Stimulated activated naive B cell treated with anti-CD40 and anti-IgM and Interleukin-4, amounts not matched to agents 10 μg/mL and 1 μg/mL and 100 μg/mL, for 72 hours (primary cell): ENCODE measurements around the gene FIZ1.

Experiments
- ATAC-seq, 2 donors: fragments of 150-1000 bp; cut with Tn5 transposase; replicated peaks; 2 replicates each; pipeline ENCODE4 v1.10.0; 2021; ENCODE audit warnings: moderate library complexity in 1 of 2
- DNase-seq: peaks from one replicate; pipeline ENCODE4 v3.0.0; 2021
- H3K27ac Mint-ChIP-seq: one replicate; pipeline ENCODE4 v1.8.0; 2022; ENCODE audit warnings: mild to moderate bottlenecking, mixed read lengths
- H3K27me3 Mint-ChIP-seq, 2 donors: one replicate each; pipeline ENCODE4 v1.8.0; 2022; ENCODE audit warnings: mixed read lengths in 2 of 2
- H3K36me3 Mint-ChIP-seq, 2 donors: one replicate each; pipeline ENCODE4 v1.8.0; 2022; ENCODE audit warnings: mixed read lengths in 2 of 2, mild to moderate bottlenecking in 1 of 2
- H3K4me1 Mint-ChIP-seq, 2 donors: one replicate each; pipeline ENCODE4 v1.8.0; 2022; ENCODE audit warnings: mixed read lengths in 2 of 2, mild to moderate bottlenecking in 1 of 2
- H3K4me3 Mint-ChIP-seq, 2 donors: one replicate each; pipeline ENCODE4 v1.8.0; 2022; ENCODE audit warnings: mild to moderate bottlenecking in 2 of 2, mixed read lengths in 2 of 2, moderate library complexity in 1 of 2
- H3K9me3 Mint-ChIP-seq, 2 donors: one replicate each; pipeline ENCODE4 v1.8.0; 2022; ENCODE audit warnings: mixed read lengths in 2 of 2, mild to moderate bottlenecking in 1 of 2

FIZ1 gene, protein sequence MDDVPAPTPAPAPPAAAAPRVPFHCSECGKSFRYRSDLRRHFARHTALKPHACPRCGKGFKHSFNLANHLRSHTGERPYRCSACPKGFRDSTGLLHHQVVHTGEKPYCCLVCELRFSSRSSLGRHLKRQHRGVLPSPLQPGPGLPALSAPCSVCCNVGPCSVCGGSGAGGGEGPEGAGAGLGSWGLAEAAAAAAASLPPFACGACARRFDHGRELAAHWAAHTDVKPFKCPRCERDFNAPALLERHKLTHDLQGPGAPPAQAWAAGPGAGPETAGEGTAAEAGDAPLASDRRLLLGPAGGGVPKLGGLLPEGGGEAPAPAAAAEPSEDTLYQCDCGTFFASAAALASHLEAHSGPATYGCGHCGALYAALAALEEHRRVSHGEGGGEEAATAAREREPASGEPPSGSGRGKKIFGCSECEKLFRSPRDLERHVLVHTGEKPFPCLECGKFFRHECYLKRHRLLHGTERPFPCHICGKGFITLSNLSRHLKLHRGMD

DNA sequence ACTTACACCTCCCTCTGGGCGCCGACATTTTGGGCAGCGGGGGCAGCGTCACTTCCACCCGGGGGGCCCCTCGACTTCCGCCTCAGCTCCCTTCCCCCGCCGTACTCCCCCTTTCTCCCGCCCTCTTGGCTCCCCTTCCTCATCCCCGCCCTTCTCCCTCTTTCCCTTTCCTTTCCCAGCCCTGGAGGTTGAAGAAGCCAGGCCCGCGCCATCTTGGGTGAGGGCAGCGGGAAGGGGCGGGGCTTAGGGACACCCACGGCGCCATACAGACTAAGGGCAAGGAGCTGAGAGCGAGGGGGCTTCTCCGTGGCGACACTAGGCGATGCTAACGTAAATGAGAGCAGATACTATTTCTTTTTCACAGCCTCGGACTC is at the start of gene FIZ1:
TSS of gene FIZ1 (minus strand) at position 50 of the 374 bp plus-strand sequence. CDS start 1,652 bp downstream, outside the sequence.
- peak; percentile 96 for DNase-seq
- Mint-ChIP-seq H3K36me3 (peaks cover 38 to 44% of the 10 kb centered on the region in 2 donors), H3K27me3 (no peaks in the 10 kb centered on the region), H3K27ac (peak within 1 kb of the TSS; percentile 100), H3K4me1 (peaks cover 23 to 58% of the 10 kb centered on the region in 2 donors), H3K9me3 (peaks cover 12 to 15% of the 10 kb centered on the region in 2 donors), H3K4me3 (peak within 1 kb of the TSS; percentile 90 to 98)
- ATAC-seq = peak; percentile 78 to 80

DNA sequence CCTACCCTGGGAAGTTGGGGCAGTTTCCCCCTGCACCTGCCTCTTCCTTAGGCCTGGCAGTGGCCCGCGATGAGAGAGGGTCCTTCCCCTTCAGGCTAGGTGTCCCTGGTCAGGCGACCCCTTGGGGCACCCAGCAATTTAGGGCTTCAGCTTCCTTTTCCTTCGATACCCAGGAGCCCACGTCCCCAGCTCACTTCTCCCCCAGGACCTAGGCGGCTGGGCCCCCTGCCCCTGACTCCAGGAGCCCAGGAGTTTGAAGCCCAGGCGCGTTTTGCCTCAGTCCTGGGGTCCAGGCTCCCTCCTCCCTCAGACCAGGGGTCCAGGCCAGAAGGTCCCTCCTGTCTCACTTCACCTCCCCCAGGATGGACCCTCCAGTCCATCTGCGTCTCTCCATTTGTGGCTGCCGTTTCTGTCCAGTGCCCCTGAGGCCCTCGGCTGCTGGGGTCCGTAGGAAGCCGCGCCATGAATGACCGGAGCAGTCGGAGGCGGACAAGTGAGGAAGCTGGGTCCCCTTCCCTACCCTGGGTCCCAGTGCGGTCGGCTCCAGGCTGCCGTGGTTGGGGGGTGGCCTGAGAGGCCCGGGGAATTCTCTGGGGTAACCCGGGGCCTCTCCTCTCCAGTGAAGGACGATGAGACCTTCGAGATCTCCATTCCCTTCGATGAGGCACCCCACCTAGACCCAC is 49.4 kb upstream of the FIZ1 start:
- peak overlapping the region; percentile 97 to 99 for H3K4me3 Mint-ChIP-seq
- ATAC-seq (no peak), DNase-seq (no peak)
- H3K4me1 Mint-ChIP-seq = peaks cover 48 to 76% of the 10 kb centered on the region in 2 donors
- no peaks in the 10 kb centered on the region for H3K9me3 Mint-ChIP-seq
- peak overlapping the region; percentile 97 for H3K27ac Mint-ChIP-seq
- no peaks in the 10 kb centered on the region for H3K27me3 Mint-ChIP-seq
- peaks cover 52 to 71% of the 10 kb centered on the region in 2 donors for H3K36me3 Mint-ChIP-seq

DNA sequence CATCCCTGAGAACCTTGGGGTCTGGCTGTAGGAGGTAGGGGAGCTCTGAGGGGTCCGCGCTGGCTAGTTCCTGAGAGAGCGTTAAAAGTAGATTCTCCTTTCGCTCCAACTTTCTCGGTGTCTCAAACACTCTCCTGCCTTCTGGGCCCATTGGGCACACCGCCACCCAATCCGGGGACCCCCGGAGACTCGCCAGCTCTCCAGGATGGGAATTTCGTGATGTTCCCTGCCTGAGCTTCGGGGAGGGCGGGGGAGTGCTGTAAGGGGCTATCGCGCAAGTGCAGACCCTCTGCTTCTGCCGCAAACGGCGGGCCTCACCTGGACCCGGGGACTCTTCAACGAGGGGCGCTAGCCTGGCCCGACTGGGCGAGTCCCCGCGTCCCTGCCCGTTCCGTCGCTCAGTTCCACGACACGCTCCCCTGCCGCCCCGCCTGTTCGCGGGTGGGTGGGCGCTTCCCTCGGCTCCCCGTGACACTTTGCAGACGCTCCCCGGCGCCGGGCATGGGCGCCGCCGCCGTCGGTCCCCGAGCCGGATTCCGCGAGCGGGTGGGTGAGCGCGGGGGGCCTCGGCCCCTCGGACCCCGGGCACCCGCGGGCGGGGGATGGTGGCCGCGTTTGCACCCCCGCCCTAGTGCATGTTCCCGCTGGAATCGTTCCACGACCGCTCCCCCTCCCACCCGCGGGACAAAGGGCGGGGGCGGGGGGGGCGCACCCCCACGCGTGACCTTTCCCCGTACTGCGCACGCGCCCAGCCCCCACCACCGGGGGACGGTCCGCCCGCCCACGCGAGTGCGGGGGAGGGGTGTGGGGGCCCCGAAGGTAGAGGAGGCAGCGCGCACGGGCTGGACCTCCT is 48.6 kb upstream of the FIZ1 start, which contains the start of gene CCDC106:
TSS of gene CCDC106 (plus strand) at position 481 of the 853 bp plus-strand sequence. CDS start 835 bp downstream, outside the sequence.
- peaks cover 53 to 84% of the 10 kb centered on the region in 2 donors for H3K4me1 Mint-ChIP-seq
- H3K36me3 Mint-ChIP-seq = peaks cover 58 to 79% of the 10 kb centered on the region in 2 donors

DNA sequence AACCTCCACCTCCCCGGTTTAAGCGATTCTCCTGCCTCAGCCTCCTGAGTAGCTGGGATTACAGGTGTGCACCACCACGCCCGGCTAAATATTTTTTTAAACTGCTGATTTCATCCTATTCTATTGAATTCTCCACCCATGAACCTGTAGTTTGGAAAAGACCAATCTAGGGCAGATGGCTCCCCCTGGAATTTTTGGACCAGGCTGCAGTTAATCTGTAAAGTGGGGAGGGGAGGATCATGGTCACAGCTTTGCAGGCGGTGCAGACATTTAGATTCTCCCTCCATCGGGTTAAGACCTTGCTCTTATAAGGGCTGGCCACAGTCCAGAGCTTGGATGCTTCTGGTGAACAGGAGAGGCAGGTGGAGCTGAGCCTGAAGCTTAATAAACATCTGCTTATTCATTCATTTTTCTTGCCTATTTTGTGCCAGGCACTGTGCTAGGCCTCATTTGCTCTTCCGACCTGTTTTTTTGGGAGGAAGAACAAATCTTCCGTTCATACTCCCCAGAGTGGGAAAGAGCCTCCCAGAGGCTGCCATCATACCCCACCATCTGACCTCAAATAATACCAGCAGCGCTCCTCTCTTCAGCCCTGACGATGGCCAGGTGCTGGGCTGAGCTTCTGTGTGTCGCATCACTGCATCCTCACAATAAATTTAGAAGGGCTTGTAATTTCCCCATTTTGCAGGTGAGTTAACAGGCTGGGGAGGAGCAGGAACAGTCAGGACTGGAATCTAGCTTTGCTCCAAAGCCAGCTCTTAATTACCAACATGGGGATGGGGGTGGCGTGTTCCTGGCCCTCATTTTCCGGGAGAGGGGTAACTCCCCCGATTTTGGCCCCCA is 47.8 kb upstream of the FIZ1 start:
- Mint-ChIP-seq H3K36me3 (peaks cover 57 to 79% of the 10 kb centered on the region in 2 donors), H3K9me3 (no peaks in the 10 kb centered on the region), H3K4me3 (peak overlapping the region; percentile 97 to 99), H3K27ac (peak overlapping the region; percentile 87), H3K4me1 (peaks cover 53 to 85% of the 10 kb centered on the region in 2 donors), H3K27me3 (no peaks in the 10 kb centered on the region)
- DNase-seq = no peak
- ATAC-seq = peak in 1 of 2 donors; percentile 10

More for the DNA sequence above, 48.6 kb upstream of the FIZ1 start, which contains the start of gene CCDC106:
- no peaks in the 10 kb centered on the region for H3K9me3 Mint-ChIP-seq
- DNase-seq (peak; percentile 72), ATAC-seq (peak; percentile 16 to 37)
- peak within 1 kb of the TSS; percentile 97 to 99 for H3K4me3 Mint-ChIP-seq
- H3K27ac Mint-ChIP-seq = peak within 1 kb of the TSS; percentile 97
- H3K27me3 Mint-ChIP-seq = no peaks in the 10 kb centered on the region

DNA sequence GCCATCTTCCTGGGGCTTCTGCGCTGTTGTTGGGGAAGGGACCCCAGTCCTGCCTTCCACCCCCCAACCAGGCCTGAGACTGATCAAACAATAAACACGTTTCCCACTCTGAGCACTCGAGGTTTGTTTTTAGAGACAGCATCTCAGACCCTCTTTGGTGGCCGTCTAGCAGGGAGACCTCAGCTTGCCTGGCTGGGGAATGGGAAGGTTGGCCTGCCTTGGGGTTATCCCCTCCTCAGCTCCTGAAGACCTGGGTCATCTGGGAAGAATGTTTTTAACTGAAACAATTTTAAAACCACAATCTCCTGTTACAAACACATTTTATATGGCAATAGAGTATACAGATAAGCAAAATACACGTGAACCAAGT is 46.2 kb upstream of the FIZ1 start:
- Mint-ChIP-seq H3K27ac (peak overlapping the region; percentile 81), H3K36me3 (peaks cover 46 to 77% of the 10 kb centered on the region in 2 donors), H3K4me1 (peaks cover 50 to 81% of the 10 kb centered on the region in 2 donors), H3K27me3 (no peaks in the 10 kb centered on the region), H3K9me3 (no peaks in the 10 kb centered on the region), H3K4me3 (peak overlapping the region; percentile 87 to 99)
- DNase-seq = no peak
- ATAC-seq = no peak

DNA sequence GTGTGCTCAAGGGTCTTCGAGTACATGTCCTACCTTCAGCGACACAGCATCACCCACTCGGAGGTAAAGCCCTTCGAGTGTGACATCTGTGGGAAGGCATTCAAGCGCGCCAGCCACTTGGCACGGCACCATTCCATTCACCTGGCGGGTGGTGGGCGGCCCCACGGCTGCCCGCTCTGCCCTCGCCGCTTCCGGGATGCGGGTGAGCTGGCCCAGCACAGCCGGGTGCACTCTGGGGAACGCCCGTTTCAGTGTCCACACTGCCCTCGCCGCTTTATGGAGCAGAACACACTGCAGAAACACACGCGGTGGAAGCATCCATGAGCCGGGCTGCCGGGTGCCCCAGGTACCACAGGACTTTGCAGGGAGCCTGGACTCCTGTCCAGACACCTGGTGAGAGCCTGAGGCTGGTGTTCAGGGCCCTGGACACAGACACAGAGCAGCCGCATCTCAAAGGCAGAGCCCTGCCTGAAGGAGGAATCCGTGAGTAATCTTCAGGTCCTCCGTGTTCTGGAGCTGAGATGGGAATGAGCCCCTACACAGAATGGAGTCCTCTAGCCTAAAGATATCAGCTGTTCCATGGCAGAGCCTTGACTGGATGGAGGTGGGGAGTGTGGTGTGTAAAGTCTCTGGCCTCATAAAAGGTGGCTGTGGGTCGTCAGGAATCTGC is 45.7 kb upstream of the FIZ1 start:
- DNase-seq (no peak), ATAC-seq (no peak)
- no peaks in the 10 kb centered on the region for H3K27me3 Mint-ChIP-seq
- H3K36me3 Mint-ChIP-seq = peaks cover 45 to 77% of the 10 kb centered on the region in 2 donors
- peak overlapping the region; percentile 87 to 99 for H3K4me3 Mint-ChIP-seq
- H3K4me1 Mint-ChIP-seq = peaks cover 49 to 81% of the 10 kb centered on the region in 2 donors
- no peaks in the 10 kb centered on the region for H3K9me3 Mint-ChIP-seq
- peak overlapping the region; percentile 97 for H3K27ac Mint-ChIP-seq

DNA sequence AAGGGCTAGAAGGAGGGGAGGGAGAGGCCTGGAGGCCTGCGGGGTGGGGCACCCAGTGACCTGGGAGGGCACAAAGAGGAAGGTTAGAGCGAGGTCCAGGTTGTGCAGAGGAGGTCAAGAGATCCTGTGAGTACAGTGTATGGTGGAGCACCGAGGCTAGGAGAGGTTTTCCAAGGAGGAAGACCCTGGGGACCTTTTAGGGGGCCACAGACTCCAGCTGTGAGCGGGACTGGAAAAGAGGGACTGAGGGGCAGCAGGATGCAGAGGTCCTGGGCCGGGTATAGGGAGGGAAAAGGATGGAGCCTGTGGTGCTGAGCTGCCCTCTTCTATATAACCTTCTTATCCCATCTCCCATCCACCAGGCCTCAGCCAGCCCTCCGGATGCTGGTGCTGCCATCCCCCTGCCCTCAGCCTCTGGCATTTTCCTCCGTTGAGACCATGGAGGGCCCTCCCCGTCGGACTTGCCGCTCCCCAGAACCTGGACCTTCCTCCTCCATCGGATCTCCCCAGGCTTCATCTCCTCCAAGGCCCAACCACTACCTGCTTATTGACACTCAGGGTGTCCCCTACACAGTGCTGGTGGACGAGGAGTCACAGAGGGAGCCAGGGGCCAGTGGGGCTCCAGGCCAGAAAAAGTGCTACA is 45.0 kb upstream of the FIZ1 start:
- Mint-ChIP-seq H3K4me3 (peak overlapping the region; percentile 87 to 99), H3K4me1 (peaks cover 43 to 77% of the 10 kb centered on the region in 2 donors), H3K9me3 (no peaks in the 10 kb centered on the region), H3K36me3 (peaks cover 42 to 75% of the 10 kb centered on the region in 2 donors), H3K27ac (peak overlapping the region; percentile 97), H3K27me3 (no peaks in the 10 kb centered on the region)
- no peak for ATAC-seq
- DNase-seq = no peak

DNA sequence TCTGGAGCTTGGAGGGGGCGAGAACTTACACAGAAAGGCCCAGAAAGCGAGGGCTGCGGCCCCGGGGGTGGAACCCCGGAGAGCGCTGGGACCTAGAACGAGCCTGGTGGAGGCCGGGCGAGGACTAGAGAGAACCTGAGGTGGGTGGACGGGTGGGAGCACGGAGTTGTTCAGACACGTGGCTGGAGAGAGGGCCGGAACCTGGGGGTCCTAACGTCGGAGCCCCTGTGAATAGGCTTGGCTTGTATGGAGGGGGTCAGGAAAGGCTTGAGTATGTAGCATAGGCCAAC is 44.5 kb upstream of the FIZ1 start:
- peaks cover 44 to 77% of the 10 kb centered on the region in 2 donors for H3K4me1 Mint-ChIP-seq
- DNase-seq (no peak), ATAC-seq (no peak)
- no peaks in the 10 kb centered on the region for H3K27me3 Mint-ChIP-seq
- peaks cover 0 to 2% of the 10 kb centered on the region in 2 donors for H3K9me3 Mint-ChIP-seq
- H3K36me3 Mint-ChIP-seq = peaks cover 44 to 74% of the 10 kb centered on the region in 2 donors
- peak overlapping the region; percentile 87 to 99 for H3K4me3 Mint-ChIP-seq
- H3K27ac Mint-ChIP-seq = peak overlapping the region; percentile 97

DNA sequence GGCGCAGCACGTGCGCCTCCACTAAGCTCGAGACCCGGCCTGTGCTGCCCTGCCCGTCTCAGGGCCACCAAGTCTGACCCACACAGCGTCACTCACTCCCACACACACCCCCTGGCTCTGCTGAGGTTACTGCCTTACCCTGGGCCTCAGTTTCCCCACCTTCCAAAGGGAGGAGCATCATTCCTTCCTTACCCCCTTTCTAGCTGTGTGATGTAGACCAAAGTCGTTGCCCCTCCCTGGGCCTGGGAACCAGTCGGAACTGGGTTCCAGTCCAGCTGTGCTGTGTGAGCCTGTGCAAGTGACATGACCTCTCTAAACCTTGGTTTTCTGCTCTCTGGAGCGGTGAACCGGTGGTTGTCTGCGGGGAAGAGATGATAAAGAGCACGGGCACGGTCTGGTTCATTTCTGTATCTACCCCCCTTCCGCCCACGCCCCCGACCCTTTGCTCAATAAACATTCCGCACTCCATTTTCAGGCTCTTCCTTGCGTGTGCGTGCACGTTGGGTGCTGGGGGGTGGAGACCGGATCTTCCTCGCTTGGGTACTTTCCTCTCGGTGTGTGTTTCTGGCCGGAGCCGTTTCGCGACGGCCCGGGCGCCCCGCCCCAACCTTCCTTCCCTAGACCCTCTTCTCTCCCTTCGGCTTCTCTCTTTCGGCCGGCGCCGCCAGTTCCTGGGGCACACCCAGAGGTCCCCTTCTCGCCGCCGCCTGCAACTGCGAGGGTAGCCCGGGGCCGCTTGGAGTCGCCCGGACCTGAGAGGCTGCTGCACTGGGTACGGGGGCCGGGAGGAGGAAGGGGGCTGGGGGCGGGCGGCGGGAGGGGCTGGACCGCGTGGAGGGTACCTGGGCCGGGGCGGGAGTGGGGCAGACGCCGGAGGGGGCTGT is 43.9 kb upstream of the FIZ1 start, which contains the start of gene ZNF581:
TSS of gene ZNF581 (plus strand) at position 647 of the 884 bp plus-strand sequence. CDS start 923 bp downstream, outside the sequence.
- Mint-ChIP-seq H3K27ac (peak within 1 kb of the TSS; percentile 97), H3K4me3 (peak within 1 kb of the TSS; percentile 87 to 99), H3K27me3 (no peaks in the 10 kb centered on the region), H3K36me3 (peaks cover 41 to 74% of the 10 kb centered on the region in 2 donors), H3K4me1 (peaks cover 41 to 78% of the 10 kb centered on the region in 2 donors), H3K9me3 (peaks cover 0 to 2% of the 10 kb centered on the region in 2 donors)
- peak; percentile 87 for DNase-seq
- peak; percentile 55 to 63 for ATAC-seq

DNA sequence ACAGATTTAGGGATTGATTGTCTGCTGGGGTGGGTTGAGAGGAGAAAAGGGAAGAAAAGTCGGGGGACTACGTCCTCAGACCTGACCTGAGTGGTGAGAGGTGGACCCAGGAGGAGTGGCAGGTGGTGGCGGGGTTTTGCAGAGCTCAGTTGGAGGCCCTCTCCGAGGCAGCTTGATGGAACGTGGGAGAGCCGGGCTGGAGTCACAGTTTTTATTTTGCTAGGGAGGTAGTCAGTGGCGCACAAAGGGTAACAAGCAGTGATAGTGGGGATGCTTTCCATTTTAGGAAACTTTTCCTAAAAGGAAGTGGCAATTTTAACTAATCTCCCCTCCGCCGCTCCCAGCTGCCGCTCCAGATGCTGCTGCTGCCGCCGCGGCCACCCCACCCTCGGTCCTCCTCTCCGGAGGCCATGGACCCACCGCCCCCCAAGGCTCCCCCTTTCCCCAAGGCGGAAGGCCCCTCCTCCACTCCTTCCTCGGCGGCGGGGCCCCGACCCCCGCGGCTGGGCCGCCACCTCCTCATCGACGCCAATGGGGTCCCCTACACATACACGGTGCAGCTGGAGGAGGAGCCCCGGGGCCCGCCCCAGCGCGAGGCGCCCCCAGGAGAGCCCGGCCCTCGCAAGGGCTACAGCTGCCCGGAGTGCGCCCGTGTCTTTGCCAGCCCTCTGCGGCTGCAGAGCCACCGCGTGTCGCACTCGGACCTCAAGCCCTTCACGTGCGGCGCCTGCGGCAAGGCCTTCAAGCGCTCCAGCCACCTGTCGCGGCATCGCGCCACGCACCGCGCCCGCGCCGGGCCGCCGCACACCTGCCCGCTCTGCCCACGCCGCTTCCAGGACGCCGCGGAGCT is 43.1 kb upstream of the FIZ1 start:
- ATAC-seq (peak; percentile 23 to 27), DNase-seq (no peak)
- peaks cover 0 to 4% of the 10 kb centered on the region in 2 donors for H3K9me3 Mint-ChIP-seq
- H3K4me1 Mint-ChIP-seq = peaks cover 48 to 81% of the 10 kb centered on the region in 2 donors
- H3K36me3 Mint-ChIP-seq = peaks cover 45 to 82% of the 10 kb centered on the region in 2 donors
- peak overlapping the region; percentile 87 to 99 for H3K4me3 Mint-ChIP-seq
- peak overlapping the region; percentile 97 for H3K27ac Mint-ChIP-seq
- H3K27me3 Mint-ChIP-seq = no peaks in the 10 kb centered on the region
